Activated naive CD4-positive, alpha-beta T cell treated with anti-CD3 and anti-CD28 coated beads for 36 hours (primary cell): ENCODE measurements around the gene HSD17B14. TPM values are rescaled to one million over a fixed set of nuclear protein-coding genes. Genes with fewer than 3 reads are reported as not detected.
"Not testable (repeated sequence)": the region's sequence is repeated elsewhere in the genome, so short reads cannot be mapped to it uniquely, and the experiment has no call there.

Source experiments
- CTCF ChIA-PET: fragments of 350-600 bp; sonication (Branson Sonifier 250); formaldehyde crosslinking; loops from one replicate; lab custom pipeline; 2021; ENCODE audit warnings: antibody characterized with exemption; lab: Charles Lee
- DNase-seq: peaks from one replicate; pipeline ENCODE4 v3.0.0-alpha.2; 2020
- H3K27ac Mint-ChIP-seq: one replicate; pipeline ENCODE4 v1.8.0; 2021; ENCODE audit warnings: mild to moderate bottlenecking, mixed read lengths
- H3K27me3 Mint-ChIP-seq: one replicate; pipeline ENCODE4 v1.8.0; 2021; ENCODE audit warnings: low read depth, mixed read lengths
- H3K36me3 Mint-ChIP-seq: one replicate; pipeline ENCODE4 v1.8.0; 2021; ENCODE audit warnings: low read depth, mixed read lengths
- H3K4me1 Mint-ChIP-seq: one replicate; pipeline ENCODE4 v1.8.0; 2021; ENCODE audit warnings: low read depth, mixed read lengths
- H3K4me3 Mint-ChIP-seq: one replicate; pipeline ENCODE4 v1.8.0; 2021; ENCODE audit warnings: mild to moderate bottlenecking, moderate library complexity, mixed read lengths
- H3K9me3 Mint-ChIP-seq: one replicate; pipeline ENCODE4 v1.8.0; 2021; ENCODE audit warnings: mixed read lengths
- intact Hi-C: fragments of 100-400 bp; cut with micrococcal nuclease; formaldehyde crosslinking; loops from one replicate; pipeline ENCODE4 v1.15.1; 2023
- total RNA-seq, 2 experiments: library from RNA; stranded (reverse); gene quantifications; one replicate each; pipeline ENCODE4 v1.2.3, GENCODE V29; 2021

Gene HSD17B14
- total RNA-seq, 2 experiments from 2014 or later: 0.50 TPM; not detected in 1

- H3K27me3 Mint-ChIP-seq, H3K27ac Mint-ChIP-seq, intact Hi-C loops, DNase-seq, H3K4me3 Mint-ChIP-seq, H3K36me3 Mint-ChIP-seq, H3K4me1 Mint-ChIP-seq, H3K9me3 Mint-ChIP-seq: not testable (repeated sequence)
- CTCF ChIA-PET: interaction anchor here (0.7 kb wide), 1 partner anchor 233 kb away, joined by 5 read pairs; no protein-coding TSS in a partner anchor
Observed at GRCh38 chr19:48768171-48768753, 68.0 kb downstream of the HSD17B14 start.

GRCh38 chr19:48765816-48766215 is 70.5 kb downstream of the HSD17B14 start:
- H3K4me3 Mint-ChIP-seq, H3K9me3 Mint-ChIP-seq, intact Hi-C loops, H3K27me3 Mint-ChIP-seq, DNase-seq, H3K27ac Mint-ChIP-seq, H3K4me1 Mint-ChIP-seq, H3K36me3 Mint-ChIP-seq: not testable (repeated sequence)
- CTCF ChIA-PET: interaction anchor here (1.0 kb wide), 1 partner anchor 77 kb away, joined by 5 read pairs; no protein-coding TSS in a partner anchor

Other genes with a start within 250 kb of the HSD17B14 start
- gene SPACA4, start 229.7 kb downstream of the HSD17B14 start, total RNA-seq: not detected
- gene FAM83E, start 221.4 kb downstream of the HSD17B14 start, total RNA-seq: 1 to 10 TPM; 2.0 TPM
- gene RPL18, start 217.3 kb downstream of the HSD17B14 start, total RNA-seq: 1,000 to 10,000 TPM; 2,373 to 2,473 TPM
- gene SPHK2, start 217.0 kb downstream of the HSD17B14 start, total RNA-seq: 10 to 100 TPM; 20.1 to 20.6 TPM
- gene DBP, start 199.1 kb downstream of the HSD17B14 start, total RNA-seq: 1 to 10 TPM; 7.8 to 9.7 TPM
- gene CA11, start 190.3 kb downstream of the HSD17B14 start, total RNA-seq: 10 to 100 TPM; 12.0 to 14.9 TPM
- under 1 TPM in 1 of 2 experiments, not detected in 1; 0.17 TPM for gene NTN5, start 163.5 kb downstream of the HSD17B14 start, total RNA-seq
- not detected for gene FUT2, start 140.5 kb downstream of the HSD17B14 start, total RNA-seq
- gene MAMSTR, start 116.8 kb downstream of the HSD17B14 start, total RNA-seq: under 1 TPM; 0.44 to 0.57 TPM
- under 1 TPM in 1 of 2 experiments, not detected in 1; 0.17 TPM for gene RASIP1, start 95.9 kb downstream of the HSD17B14 start, total RNA-seq
- not detected for gene IZUMO1, start 89.6 kb downstream of the HSD17B14 start, total RNA-seq
- under 1 TPM; 0.07 to 0.12 TPM for gene FUT1, start 83.8 kb downstream of the HSD17B14 start, total RNA-seq
- gene FGF21, start 81.0 kb downstream of the HSD17B14 start, total RNA-seq: not detected
- gene BCAT2, start 25.5 kb downstream of the HSD17B14 start, total RNA-seq: 10 to 100 TPM; 66.4 to 66.8 TPM
- gene PLEKHA4, start 32.1 kb upstream of the HSD17B14 start, total RNA-seq: 1 to 10 TPM; 8.3 to 8.8 TPM
- gene PPP1R15A, start 35.9 kb upstream of the HSD17B14 start, total RNA-seq: 10 to 100 TPM; 96.5 to 97.4 TPM
- under 1 TPM; 0.54 to 0.81 TPM for gene TULP2, start 62.3 kb upstream of the HSD17B14 start, total RNA-seq
- gene NUCB1, start 63.8 kb upstream of the HSD17B14 start, total RNA-seq: 100 to 1,000 TPM; 172 to 182 TPM
- 1 to 10 TPM; 4.2 to 4.5 TPM for gene DHDH, start 97.2 kb upstream of the HSD17B14 start, total RNA-seq
- 100 to 1,000 TPM; 267 to 302 TPM for gene BAX, start 118.4 kb upstream of the HSD17B14 start, total RNA-seq
- gene FTL, start 128.8 kb upstream of the HSD17B14 start, total RNA-seq: 1,000 to 10,000 TPM; 1,093 to 1,120 TPM
- gene GYS1, start 156.8 kb upstream of the HSD17B14 start, total RNA-seq: 10 to 100 TPM; 29.6 to 31.2 TPM
- gene RUVBL2, start 157.4 kb upstream of the HSD17B14 start, total RNA-seq: 100 to 1,000 TPM; 119 to 126 TPM
- gene LHB, start 180.6 kb upstream of the HSD17B14 start, total RNA-seq: not detected
- not detected for gene CGB3, start 187.8 kb upstream of the HSD17B14 start, total RNA-seq
- gene CGB2, start 195.4 kb upstream of the HSD17B14 start, total RNA-seq: not detected
- not detected for gene CGB1, start 200.4 kb upstream of the HSD17B14 start, total RNA-seq
- gene CGB5, start 207.4 kb upstream of the HSD17B14 start, total RNA-seq: not detected
- not detected for gene CGB8, start 212.6 kb upstream of the HSD17B14 start, total RNA-seq
- not detected for gene CGB7, start 221.3 kb upstream of the HSD17B14 start, total RNA-seq
- not detected for gene NTF4, start 228.3 kb upstream of the HSD17B14 start, total RNA-seq
- gene KCNA7, start 236.2 kb upstream of the HSD17B14 start, total RNA-seq: not detected
- 100 to 1,000 TPM; 163 to 166 TPM for gene SNRNP70, start 249.0 kb upstream of the HSD17B14 start, total RNA-seq